IPS DF 6.9 (cell line): Measurements from ENCODE around the gene SPHK2.

Source experiments
- DNase-seq: peaks from one replicate; pipeline ENCODE4 v3.0.0-alpha.2; 2013; ENCODE audit warnings: low read depth, low spot score
- H3K27ac ChIP-seq: one replicate; pipeline ENCODE4 v1.5.1; 2013; ENCODE audit warnings: low read length, control low read depth
- H3K27me3 ChIP-seq: 2 replicates; pipeline ENCODE4 v1.6.1; 2013; ENCODE audit warnings: mild to moderate bottlenecking, low read length; ENCODE audit not compliant: control insufficient read depth, insufficient read depth
- H3K36me3 ChIP-seq: 2 replicates; pipeline ENCODE4 v1.6.1; 2013; ENCODE audit warnings: low read length; ENCODE audit not compliant: control insufficient read depth, insufficient read depth
- H3K4me1 ChIP-seq: 2 replicates; pipeline ENCODE4 v1.6.1; 2013; ENCODE audit warnings: low read length; ENCODE audit not compliant: control insufficient read depth, insufficient read depth
- H3K4me3 ChIP-seq: 2 replicates; pipeline ENCODE4 v1.5.1; 2013; ENCODE audit warnings: mild to moderate bottlenecking, low read length
- H3K9me3 ChIP-seq: 2 replicates; pipeline ENCODE4 v1.6.1; 2013; ENCODE audit warnings: low read length, inconsistent platforms; ENCODE audit not compliant: control insufficient read depth, insufficient read depth
- WGBS: extraction: QIAGEN DNeasy Blood & Tissue Kit; methylation state at CpG from one replicate; pipeline ENCODE4 v1.1.7; 2013; ENCODE audit warnings: mixed read lengths, missing lambda C conversion rate; ENCODE audit not compliant: insufficient read length, insufficient coverage; 5-methylcytosine and 5-hydroxymethylcytosine counted together

Gene SPHK2

GRCh38 chr19:48603850-48604249, 15.5 kb upstream of the SPHK2 start:
- peaks cover under 1% of the 10 kb centered on the region; the same call in 1 of the 2 replicates for H3K4me1 ChIP-seq
- no peak overlapping the region for H3K4me3 ChIP-seq
- H3K27ac ChIP-seq: no peak overlapping the region
- no peaks in the 10 kb centered on the region for H3K9me3 ChIP-seq
- no peak for DNase-seq
- no peaks in the 10 kb centered on the region for H3K36me3 ChIP-seq
- WGBS: no CpG with 5 or more reads among the region's 9 CpGs
- no peaks in the 10 kb centered on the region for H3K27me3 ChIP-seq

- no peaks in the 10 kb centered on the region for H3K36me3 ChIP-seq
- no peak for DNase-seq
- no peak within 1 kb of the TSS for H3K27ac ChIP-seq
- no peak within 1 kb of the TSS for H3K4me3 ChIP-seq
- WGBS: no CpG with 5 or more reads among the region's 39 CpGs
- no peaks in the 10 kb centered on the region for H3K27me3 ChIP-seq
- peaks cover 2% of the 10 kb centered on the region; the same call in 1 of the 2 replicates for H3K4me1 ChIP-seq
- no peaks in the 10 kb centered on the region for H3K9me3 ChIP-seq
These were observed 12.6 kb upstream of the SPHK2 start, which contains the start of gene SPACA4 for GRCh38 chr19:48606463-48607358. SPACA4 (plus strand) TSS chr19:48606742; CDS start chr19:48606979, 237 bp downstream.

GRCh38 chr19:48607359-48607755, 11.9 kb upstream of the SPHK2 start:
- no peak overlapping the region for H3K27ac ChIP-seq
- H3K9me3 ChIP-seq: no peaks in the 10 kb centered on the region
- DNase-seq: no peak
- no CpG with 5 or more reads among the region's 7 CpGs for WGBS
- no peaks in the 10 kb centered on the region for H3K36me3 ChIP-seq
- H3K27me3 ChIP-seq: no peaks in the 10 kb centered on the region
- H3K4me3 ChIP-seq: no peak overlapping the region
- H3K4me1 ChIP-seq: peaks cover 2% of the 10 kb centered on the region; the same call in 1 of the 2 replicates

- no peak for DNase-seq
- H3K36me3 ChIP-seq: no peaks in the 10 kb centered on the region
These were observed 10.5 kb upstream of the SPHK2 start for GRCh38 chr19:48608798-48609263.

GRCh38 chr19:48609571-48610108, 9.7 kb upstream of the SPHK2 start:
- H3K27me3 ChIP-seq: no peaks in the 10 kb centered on the region
- peaks cover 3% of the 10 kb centered on the region; the same call in 1 of the 2 replicates for H3K4me1 ChIP-seq
- DNase-seq: no peak
- no CpG with 5 or more reads among the region's 20 CpGs for WGBS
- no peak overlapping the region for H3K27ac ChIP-seq
- no peak overlapping the region for H3K4me3 ChIP-seq
- no peaks in the 10 kb centered on the region for H3K9me3 ChIP-seq
- H3K36me3 ChIP-seq: no peaks in the 10 kb centered on the region

More at GRCh38 chr19:48608798-48609263, 10.5 kb upstream of the SPHK2 start:
- Histone ChIP-seq H3K4me1 (peaks cover 3% of the 10 kb centered on the region; the same call in 1 of the 2 replicates), H3K9me3 (no peaks in the 10 kb centered on the region), H3K27me3 (no peaks in the 10 kb centered on the region), H3K27ac (no peak overlapping the region), H3K4me3 (no peak overlapping the region)
- no CpG with 5 or more reads among the region's 9 CpGs for WGBS

GRCh38 chr19:48611872-48612271, 7.4 kb upstream of the SPHK2 start:
- H3K4me1 ChIP-seq: peaks cover 6% of the 10 kb centered on the region

GRCh38 chr19:48613024-48613851, 6.1 kb upstream of the SPHK2 start:
- Histone ChIP-seq H3K36me3 (peaks cover 21% of the 10 kb centered on the region), H3K27ac (no peak overlapping the region), H3K4me1 (peaks cover 6% of the 10 kb centered on the region), H3K4me3 (no peak overlapping the region), H3K9me3 (no peaks in the 10 kb centered on the region), H3K27me3 (no peaks in the 10 kb centered on the region)
- WGBS: no CpG with 5 or more reads among the region's 39 CpGs
- no peak for DNase-seq

More at GRCh38 chr19:48611872-48612271, 7.4 kb upstream of the SPHK2 start:
- Histone ChIP-seq H3K36me3 (peaks cover 17% of the 10 kb centered on the region), H3K27ac (no peak overlapping the region), H3K9me3 (no peaks in the 10 kb centered on the region), H3K27me3 (no peaks in the 10 kb centered on the region), H3K4me3 (no peak overlapping the region)
- DNase-seq: no peak
- no CpG with 5 or more reads among the region's 14 CpGs for WGBS

- peaks cover 21% of the 10 kb centered on the region for H3K36me3 ChIP-seq
- WGBS: no CpG with 5 or more reads among the region's 13 CpGs
- no peak for DNase-seq
- H3K4me1 ChIP-seq: peaks cover 4% of the 10 kb centered on the region
- no peaks in the 10 kb centered on the region for H3K9me3 ChIP-seq
- no peak overlapping the region for H3K27ac ChIP-seq
- H3K4me3 ChIP-seq: no peak overlapping the region
- no peaks in the 10 kb centered on the region for H3K27me3 ChIP-seq
These were observed 5.4 kb upstream of the SPHK2 start for GRCh38 chr19:48613852-48614435.

GRCh38 chr19:48614436-48615230, 4.7 kb upstream of the SPHK2 start, which contains the start of gene FAM83E:
FAM83E (minus strand) TSS chr19:48615076; CDS start chr19:48613372, 1,704 bp downstream.
- H3K4me3 ChIP-seq: no peak within 1 kb of the TSS; the same call in 1 of the 2 replicates
- no peak for DNase-seq
- peaks cover 4% of the 10 kb centered on the region for H3K4me1 ChIP-seq
- no peaks in the 10 kb centered on the region for H3K9me3 ChIP-seq
- no peaks in the 10 kb centered on the region for H3K27me3 ChIP-seq
- H3K27ac ChIP-seq: no peak within 1 kb of the TSS
- H3K36me3 ChIP-seq: peaks cover 21% of the 10 kb centered on the region
- no CpG with 5 or more reads among the region's 31 CpGs for WGBS
